ENCODE measurements around the gene M1AP. TPM values are rescaled to one million over a fixed set of nuclear protein-coding genes. Genes with fewer than 3 reads are reported as not detected.

The M1AP gene
- total RNA-seq, 1 experiment from 2014 or later: not detected

DNA sequence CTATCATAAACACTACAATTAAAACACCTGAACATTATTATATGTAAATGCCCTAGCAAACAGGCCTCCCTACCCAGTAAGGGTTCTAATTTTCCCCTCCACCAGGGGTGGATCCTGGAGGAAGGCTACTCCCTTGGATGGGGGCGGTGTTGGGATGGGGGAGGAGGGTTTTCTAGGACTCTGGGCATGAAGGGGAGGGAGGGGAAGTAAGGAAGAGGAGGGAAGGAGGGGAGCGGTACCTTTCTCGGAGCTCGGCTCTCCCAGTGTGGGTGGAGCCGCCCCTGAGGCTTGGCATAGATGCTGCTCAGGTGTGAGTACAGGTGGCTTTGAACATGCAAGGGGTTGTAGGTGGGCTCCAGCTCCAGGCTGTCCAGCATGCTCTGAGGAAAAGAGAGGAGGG, 88.2 kb downstream of the M1AP start:
- H3K27ac ChIP-seq (ENCODE audit: low read length): no peak overlapping the region
- POLR2A ChIA-PET (ENCODE audit: unreplicated experiment): no interaction called here
- BruUV-seq (replicated peaks): no TSS peak

DNA sequence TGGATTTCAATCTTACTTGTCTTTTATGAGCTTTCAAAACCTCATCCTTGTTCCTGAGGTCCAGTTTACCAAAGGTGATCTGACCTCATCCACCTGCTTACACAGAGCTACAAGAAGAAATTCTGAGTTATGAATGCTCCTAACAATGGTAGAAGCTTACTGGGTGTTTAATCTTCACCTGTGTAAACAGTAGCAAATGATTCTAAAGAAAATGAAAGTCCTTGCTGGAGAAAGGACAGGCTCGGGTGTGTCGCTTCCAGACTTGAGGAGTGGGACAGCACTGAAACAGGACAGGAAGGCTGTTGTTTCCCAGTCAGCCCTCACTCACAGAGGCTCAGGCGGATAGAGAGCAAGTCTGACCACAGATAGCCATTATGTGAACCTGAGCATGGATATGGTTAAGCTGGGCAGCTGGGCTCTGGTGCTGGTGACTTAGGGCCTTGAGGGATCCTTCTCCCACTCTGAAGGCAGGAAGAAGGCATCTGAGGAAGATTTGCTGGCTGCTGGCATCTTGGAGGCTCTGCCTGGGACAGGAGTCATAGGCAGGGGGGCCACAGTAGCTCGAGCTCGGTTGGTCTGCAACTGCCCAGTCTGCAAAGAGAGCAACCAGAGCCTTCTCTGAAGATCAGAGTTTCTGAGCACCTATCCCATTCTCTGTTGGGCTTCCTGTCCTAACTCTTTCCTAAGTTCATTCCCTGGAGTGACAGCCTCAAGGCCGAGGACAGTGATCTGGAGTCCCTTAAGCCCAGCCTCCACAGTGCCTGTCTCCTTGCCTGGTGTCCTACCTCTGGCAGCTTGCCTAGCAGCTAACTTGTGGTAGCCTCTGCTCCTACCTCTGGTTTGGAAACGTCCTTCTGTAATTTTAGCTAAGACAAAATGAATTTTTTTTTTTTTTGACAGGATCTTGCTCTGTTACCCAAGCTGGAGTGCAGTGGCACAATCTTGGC, 89.6 kb downstream of the M1AP start:
- Histone ChIP-seq H2AFZ (ENCODE audit: low read length) (no peak overlapping the region), H3K27me3 (ENCODE audit: low read length) (no peaks in the 10 kb centered on the region), H3K79me2 (ENCODE audit: low read length) (no peaks in the 10 kb centered on the region), H3K4me2 (ENCODE audit: low read length) (no peak overlapping the region), H3K4me3 (ENCODE audit: low read length) (no peak overlapping the region), H3K9me2 (replicated peaks; ENCODE audit: low read length) (no peaks in the 10 kb centered on the region), H3K9ac (ENCODE audit: low read length) (no peak overlapping the region), H3K27ac (ENCODE audit: low read length) (no peak overlapping the region), H3K36me3 (ENCODE audit: low read depth, low read length) (no peaks in the 10 kb centered on the region), H3F3A (ENCODE audit: low read length, unreplicated experiment) (no peaks in the 10 kb centered on the region), H4K20me1 (ENCODE audit: low read length) (no peaks in the 10 kb centered on the region), H3K4me1 (ENCODE audit: insufficient read depth, low read length) (peaks cover 9% of the 10 kb centered on the region), H3K9me3 (ENCODE audit: low read length) (no peaks in the 10 kb centered on the region)
- TF ChIP-seq, protein P1, sequence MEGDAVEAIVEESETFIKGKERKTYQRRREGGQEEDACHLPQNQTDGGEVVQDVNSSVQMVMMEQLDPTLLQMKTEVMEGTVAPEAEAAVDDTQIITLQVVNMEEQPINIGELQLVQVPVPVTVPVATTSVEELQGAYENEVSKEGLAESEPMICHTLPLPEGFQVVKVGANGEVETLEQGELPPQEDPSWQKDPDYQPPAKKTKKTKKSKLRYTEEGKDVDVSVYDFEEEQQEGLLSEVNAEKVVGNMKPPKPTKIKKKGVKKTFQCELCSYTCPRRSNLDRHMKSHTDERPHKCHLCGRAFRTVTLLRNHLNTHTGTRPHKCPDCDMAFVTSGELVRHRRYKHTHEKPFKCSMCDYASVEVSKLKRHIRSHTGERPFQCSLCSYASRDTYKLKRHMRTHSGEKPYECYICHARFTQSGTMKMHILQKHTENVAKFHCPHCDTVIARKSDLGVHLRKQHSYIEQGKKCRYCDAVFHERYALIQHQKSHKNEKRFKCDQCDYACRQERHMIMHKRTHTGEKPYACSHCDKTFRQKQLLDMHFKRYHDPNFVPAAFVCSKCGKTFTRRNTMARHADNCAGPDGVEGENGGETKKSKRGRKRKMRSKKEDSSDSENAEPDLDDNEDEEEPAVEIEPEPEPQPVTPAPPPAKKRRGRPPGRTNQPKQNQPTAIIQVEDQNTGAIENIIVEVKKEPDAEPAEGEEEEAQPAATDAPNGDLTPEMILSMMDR (conservative IDR thresholded peaks at IDR 0.05; ENCODE audit: low read depth, low read length): no peak
- no peak for TF ChIP-seq EZH2phosphoT487 (IDR thresholded peaks at IDR 0.05; ENCODE audit: borderline replicate concordance, low read length)
- TF ChIP-seq EZH2 (IDR thresholded peaks at IDR 0.05; ENCODE audit: low read length, unreplicated experiment): no peak
- DNase-seq (peak; percentile 14), ATAC-seq (peak; percentile 12; the same call in 1 of the 2 replicates)
- intact Hi-C loops (cut with micrococcal nuclease): no loop called here
- ChIA-PET CTCF (no interaction called here), POLR2A (ENCODE audit: unreplicated experiment) (interaction anchor here (0.6 kb wide), 2 partner anchors 32 to 303 kb away, joined by 3 to 5 read pairs; no protein-coding TSS in a partner anchor)
- no TSS peak for BruUV-seq (replicated peaks)

More for the DNA sequence above, 88.2 kb downstream of the M1AP start:
- ATAC-seq (no peak), DNase-seq (no peak)
- Histone ChIP-seq H3K4me2 (ENCODE audit: low read length) (no peak overlapping the region), H3F3A (ENCODE audit: low read length, unreplicated experiment) (no peaks in the 10 kb centered on the region), H3K79me2 (ENCODE audit: low read length) (no peaks in the 10 kb centered on the region), H3K9ac (ENCODE audit: low read length) (no peak overlapping the region), H4K20me1 (ENCODE audit: low read length) (no peaks in the 10 kb centered on the region), H3K9me2 (replicated peaks; ENCODE audit: low read length) (no peaks in the 10 kb centered on the region), H3K4me1 (ENCODE audit: insufficient read depth, low read length) (peaks cover 9% of the 10 kb centered on the region), H3K4me3 (ENCODE audit: low read length) (no peak overlapping the region), H3K27me3 (ENCODE audit: low read length) (no peaks in the 10 kb centered on the region), H2AFZ (ENCODE audit: low read length) (no peak overlapping the region), H3K36me3 (ENCODE audit: low read depth, low read length) (no peaks in the 10 kb centered on the region), H3K9me3 (ENCODE audit: low read length) (no peaks in the 10 kb centered on the region)
- no peak for TF ChIP-seq EZH2phosphoT487 (IDR thresholded peaks at IDR 0.05; ENCODE audit: borderline replicate concordance, low read length)
- intact Hi-C loops (cut with micrococcal nuclease): no loop called here
- CTCF ChIA-PET: no interaction called here

DNA sequence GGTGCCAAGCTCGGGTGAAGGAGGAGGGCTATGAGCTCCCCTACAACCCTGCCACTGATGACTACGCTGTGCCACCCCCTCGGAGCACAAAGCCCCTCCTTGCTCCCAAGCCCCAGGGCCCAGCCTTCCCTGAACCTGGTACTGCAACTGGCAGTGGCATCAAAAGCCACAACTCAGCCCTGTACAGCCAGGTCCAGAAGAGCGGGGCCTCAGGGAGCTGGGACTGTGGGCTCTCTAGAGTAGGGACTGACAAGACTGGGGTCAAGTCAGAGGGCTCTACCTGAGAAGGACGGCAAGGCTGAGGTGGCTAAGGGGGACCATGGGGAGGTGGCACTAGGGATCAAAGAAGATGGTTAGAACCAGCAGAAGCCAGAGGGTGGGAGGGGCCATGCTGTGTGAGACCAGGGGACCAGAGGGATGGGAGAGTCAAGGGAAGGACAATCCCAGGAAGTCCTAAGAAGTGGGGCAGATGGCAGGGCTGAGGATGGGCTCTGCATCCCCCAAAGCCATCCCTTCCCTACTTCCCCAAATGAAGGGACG, 91.2 kb downstream of the M1AP start:
- no peaks in the 10 kb centered on the region for H3F3A ChIP-seq (ENCODE audit: low read length, unreplicated experiment)
- ATAC-seq (no peak), DNase-seq (no peak)
- H3K27me3 ChIP-seq (ENCODE audit: low read length): no peaks in the 10 kb centered on the region
- BruUV-seq (replicated peaks): no TSS peak
- H3K4me2 ChIP-seq (ENCODE audit: low read length): no peak overlapping the region
- no peak overlapping the region for H3K27ac ChIP-seq (ENCODE audit: low read length)
- H3K36me3 ChIP-seq (ENCODE audit: low read depth, low read length): no peaks in the 10 kb centered on the region
- ChIA-PET CTCF (no interaction called here), POLR2A (ENCODE audit: unreplicated experiment) (no interaction called here)
- H3K9me2 ChIP-seq (replicated peaks; ENCODE audit: low read length): no peaks in the 10 kb centered on the region
- H2AFZ ChIP-seq (ENCODE audit: low read length): no peak overlapping the region
- peaks cover 9% of the 10 kb centered on the region for H3K4me1 ChIP-seq (ENCODE audit: insufficient read depth, low read length)
- H3K4me3 ChIP-seq (ENCODE audit: low read length): no peak overlapping the region
- H4K20me1 ChIP-seq (ENCODE audit: low read length): no peaks in the 10 kb centered on the region
- intact Hi-C loops (cut with micrococcal nuclease): no loop called here
- H3K9me3 ChIP-seq (ENCODE audit: low read length): no peaks in the 10 kb centered on the region
- H3K9ac ChIP-seq (ENCODE audit: low read length): no peak overlapping the region
- no peaks in the 10 kb centered on the region for H3K79me2 ChIP-seq (ENCODE audit: low read length)
- TF ChIP-seq, protein P1 (conservative IDR thresholded peaks at IDR 0.05; ENCODE audit: low read depth, low read length): no peak
- TF ChIP-seq EZH2 (IDR thresholded peaks at IDR 0.05; ENCODE audit: low read length, unreplicated experiment) (no peak), EZH2phosphoT487 (IDR thresholded peaks at IDR 0.05; ENCODE audit: borderline replicate concordance, low read length) (no peak)
